Stimulated activated CD8-positive, alpha-beta memory T cell treated with anti-CD3 and anti-CD28 coated beads, Interleukin-2, amount 100 ng/mL, for 48 hours (primary cell): ENCODE results near the gene MBNL1.

ENCODE experiments used
- DNase-seq, 2 donors: peaks; one replicate each; pipeline ENCODE4 v3.0.0-alpha.2; 2020; ENCODE audit warnings: low read depth in 2 of 2

Gene MBNL1

GRCh38 chr3:152272771-152273242 lies 4.1 kb downstream of the MBNL1 start:
- no peak for DNase-seq

- DNase-seq, result no peak
Measured at GRCh38 chr3:152276681-152277080, 8.0 kb downstream of the MBNL1 start.

DNA sequence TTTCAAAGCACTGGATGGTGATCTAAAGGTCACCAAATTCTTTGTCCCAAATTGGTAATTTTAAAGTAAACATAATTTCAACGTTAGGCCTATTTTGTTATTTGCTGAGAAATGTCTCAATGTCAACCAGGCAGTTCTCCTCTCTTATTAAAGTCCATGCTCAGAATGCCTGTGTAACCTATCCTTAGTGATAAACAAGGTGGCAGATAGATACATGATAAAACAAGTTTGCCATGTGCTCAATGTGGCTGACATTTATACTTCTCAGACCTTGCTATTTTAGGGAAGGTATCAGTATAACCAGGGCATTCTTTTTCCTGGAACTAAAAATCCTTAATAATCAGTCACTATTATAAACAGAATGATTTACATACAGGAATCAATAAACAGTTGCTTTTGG lies 8.5 kb downstream of the MBNL1 start:
- no peak for DNase-seq

DNA sequence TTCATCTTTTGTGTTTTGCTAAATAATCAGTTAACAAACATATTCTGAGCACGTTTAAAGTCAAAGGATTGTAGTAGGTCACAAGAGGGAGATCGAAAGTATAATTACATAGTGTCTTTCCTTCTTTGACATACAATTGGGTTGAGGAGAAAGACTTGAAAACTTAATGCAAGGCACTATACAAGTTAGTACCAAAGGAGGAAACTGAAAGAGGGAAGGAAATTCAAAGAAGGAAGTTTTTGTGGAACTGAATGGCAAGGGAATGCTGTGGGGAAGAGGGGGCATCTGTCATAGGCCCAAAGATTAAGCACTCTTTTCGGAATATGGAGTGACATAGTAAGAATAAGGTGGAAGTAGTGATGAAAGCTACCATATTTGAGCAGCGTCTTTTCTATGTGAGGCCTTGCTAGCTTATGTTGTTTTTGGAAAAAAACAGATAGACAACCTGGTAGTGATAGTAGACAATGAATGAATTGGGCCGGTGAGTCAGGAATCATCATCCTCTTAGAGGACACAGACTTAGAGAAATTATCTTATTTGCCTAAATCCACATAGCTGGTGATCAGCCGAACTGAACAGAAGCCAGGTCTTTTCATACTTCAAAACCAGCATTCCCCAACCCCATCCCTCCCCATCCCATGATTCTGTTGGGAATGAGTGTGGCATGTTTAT lies 10.2 kb downstream of the MBNL1 start:
- DNase-seq, result no peak

GRCh38 chr3:152279479-152279878 lies 10.8 kb downstream of the MBNL1 start:
- no peak for DNase-seq

DNA sequence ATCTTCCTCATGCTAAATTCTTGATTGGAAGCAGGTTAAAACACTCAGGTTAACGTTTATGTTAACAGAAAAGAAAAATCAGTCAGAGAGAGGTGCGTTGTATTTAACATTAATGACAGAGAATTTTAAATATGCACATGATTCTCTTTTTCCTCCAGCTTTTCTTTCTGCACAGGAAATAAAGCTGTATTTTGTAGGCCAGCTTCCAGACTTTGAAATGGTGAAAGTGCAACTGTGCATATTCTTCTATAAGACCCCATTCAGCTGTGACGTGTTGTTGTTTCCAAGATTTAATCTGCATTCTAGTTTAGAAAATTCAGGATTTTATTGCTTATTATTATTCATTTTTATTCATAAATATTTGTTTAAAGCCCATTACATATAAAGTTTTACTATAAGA lies 11.8 kb downstream of the MBNL1 start:
- DNase-seq, result no peak

GRCh38 chr3:152281133-152281713 lies 12.5 kb downstream of the MBNL1 start:
- no peak for DNase-seq

DNA sequence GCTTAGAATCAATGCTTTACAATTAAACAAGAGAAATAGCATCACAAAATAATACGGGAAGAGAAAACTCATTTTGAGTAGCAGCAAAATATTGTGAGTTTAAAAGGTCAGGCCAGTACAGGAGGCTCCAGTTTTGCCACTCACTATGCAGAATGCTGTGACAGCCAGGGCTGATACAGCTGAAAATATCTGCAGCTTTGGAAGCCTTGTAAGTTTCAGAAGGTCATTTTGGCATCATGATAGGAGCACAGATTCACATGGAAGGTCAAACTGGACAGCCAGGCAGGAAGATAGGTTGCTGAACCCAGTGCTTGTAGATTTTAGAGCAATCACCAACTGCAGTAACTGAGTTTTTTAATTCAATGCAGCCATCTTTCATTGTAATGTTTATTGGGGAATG lies 14.1 kb downstream of the MBNL1 start:
- DNase-seq, result no peak

DNA sequence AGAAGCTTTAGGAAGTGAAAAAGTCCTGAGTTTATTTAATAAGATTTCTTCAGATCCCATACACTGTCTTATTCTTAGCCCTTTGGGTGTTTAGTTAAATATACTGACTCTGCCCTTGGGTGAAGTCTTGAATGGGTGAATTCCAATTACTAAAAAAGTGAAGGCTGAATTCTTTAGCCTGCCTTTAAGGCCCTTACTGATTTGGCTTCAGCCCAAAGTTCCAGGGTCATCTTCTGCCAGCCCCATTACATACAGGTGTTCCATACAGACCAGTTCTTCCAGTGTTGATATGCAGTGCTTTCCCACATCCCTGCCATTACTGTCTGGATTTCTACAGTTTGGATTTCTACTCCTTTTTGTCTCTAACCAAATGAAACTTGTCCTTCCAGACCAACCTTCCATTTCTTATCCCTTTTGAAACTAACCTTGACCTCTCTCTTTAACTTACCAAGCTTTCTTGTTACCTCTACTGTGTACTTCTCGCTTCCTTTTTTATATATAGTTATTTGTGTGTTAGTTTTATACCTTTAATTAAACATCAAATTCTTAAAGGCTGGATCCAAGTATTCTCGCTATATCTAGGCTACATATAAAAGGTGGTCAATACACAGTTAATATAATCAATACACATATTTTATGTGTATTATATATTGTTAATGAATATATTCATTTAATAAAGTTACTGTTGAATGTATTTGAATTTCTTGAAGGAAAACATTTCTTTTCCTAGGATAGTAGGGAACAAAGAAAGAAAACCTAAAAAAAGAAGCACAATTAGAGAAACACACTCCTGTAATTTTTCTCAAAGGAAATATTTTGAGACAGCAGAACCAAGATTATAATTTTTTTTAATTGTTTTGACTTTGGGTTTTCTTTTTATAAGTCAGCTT lies 15.0 kb downstream of the MBNL1 start:
- no peak for DNase-seq

DNA sequence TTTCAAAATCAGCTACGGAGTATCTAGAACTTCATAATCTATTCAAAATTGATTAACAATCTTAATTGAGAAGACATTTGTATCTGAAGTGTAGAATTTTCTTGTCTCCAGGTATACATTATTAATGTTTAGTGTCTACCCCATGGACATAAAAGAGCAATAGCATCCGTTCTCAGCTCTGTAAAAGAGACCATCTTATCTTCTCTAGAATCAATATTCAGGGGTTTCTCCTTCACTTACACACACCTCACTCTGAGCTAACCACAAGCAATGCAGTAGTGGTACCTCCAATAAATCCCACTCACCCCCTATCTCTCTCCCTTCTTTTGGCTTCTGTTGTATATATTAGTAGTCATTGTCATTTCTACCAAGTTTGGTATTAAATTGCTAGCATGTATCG lies 16.2 kb downstream of the MBNL1 start:
- DNase-seq, result no peak

DNA sequence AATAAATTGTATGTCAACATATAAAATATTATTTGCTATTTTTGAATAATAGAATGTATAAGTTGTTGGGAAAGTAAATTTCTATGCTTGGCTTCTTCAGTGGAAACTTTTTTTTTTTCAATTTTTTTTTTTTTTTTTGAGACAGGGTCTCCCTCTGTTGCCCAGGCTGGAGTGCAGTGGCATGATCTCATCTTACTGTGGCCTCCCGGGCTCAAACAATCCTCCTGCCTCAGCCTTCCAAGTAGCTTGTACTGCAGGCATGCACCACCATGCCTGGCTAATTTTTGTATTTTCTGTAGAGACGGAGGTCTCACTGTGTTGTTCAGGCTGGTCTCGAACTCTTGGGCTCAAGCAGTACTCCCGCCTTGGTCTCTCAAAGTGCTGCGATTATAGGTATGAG lies 16.8 kb downstream of the MBNL1 start:
- no peak for DNase-seq

DNA sequence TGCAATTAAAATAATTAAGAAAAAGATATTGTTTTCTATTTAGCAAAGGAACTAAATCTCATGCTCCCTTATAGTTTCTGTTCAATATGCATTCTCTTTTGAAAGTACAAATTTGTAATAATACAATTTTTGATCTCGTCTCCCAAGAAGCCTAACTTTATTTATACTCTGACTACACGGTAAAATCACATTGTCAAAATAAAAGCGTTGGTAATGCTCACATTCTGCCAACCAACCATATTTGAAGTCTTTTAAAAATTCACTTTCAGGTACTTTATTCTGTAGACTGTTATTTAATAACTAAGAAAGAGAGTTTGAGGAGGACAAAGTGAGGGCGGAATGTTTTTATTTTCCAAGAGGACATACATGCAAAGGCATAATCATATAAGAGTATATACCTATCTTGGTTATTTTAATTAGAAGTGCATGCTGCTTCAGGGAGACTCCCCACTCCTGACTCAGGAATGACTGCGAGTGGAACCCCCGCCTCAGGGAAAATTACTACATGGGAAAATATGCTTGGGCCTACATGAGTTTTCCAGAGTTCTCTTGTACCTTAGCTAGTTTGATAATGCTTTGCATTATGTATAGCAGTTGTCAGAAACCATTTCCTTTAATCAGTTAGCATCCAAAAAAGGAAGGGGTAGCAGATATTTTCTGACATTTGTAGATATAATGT lies 19.3 kb downstream of the MBNL1 start:
- DNase-seq, result no peak

DNA sequence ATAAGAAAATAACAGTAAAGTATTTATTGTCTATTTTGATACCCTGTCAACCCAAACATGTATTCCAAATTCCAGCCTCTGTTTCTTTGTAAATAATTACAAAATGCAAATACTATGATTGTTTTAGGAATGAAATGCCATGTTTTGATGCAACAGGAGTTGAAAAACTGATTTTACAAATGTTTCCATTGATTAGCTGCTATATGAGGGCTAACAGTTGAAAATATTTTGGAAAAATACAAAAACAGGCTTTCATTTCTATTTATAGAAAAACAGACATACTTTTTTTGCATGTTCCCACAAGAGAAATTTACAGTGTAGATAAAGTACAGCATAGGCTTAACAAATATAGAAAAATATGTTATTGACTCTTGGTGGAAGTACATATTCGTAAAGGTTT lies 20.0 kb downstream of the MBNL1 start:
- DNase-seq, result no peak

GRCh38 chr3:152289708-152290107 lies 21.0 kb downstream of the MBNL1 start:
- no peak for DNase-seq

DNA sequence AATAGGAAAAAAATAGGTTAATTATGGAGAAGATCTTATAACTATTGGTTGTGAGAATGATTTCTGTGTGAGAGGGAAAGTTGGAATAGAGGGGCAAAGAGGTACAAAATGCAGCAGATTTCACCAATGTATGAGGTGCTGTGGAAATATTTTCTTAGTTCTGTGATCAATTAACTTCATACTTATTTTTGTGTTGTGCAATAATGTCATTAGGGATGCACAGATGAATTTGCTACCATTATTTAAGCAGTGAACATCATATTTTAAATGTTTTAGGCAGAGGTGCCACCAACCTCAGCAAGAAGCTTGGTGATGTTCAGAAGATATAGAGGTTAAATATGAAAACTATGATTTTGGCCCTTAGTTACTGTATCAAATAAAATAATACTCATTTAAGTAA lies 21.6 kb downstream of the MBNL1 start:
- DNase-seq, result no peak

- no peak for DNase-seq
Measured at GRCh38 chr3:152291238-152291637, 22.5 kb downstream of the MBNL1 start.

DNA sequence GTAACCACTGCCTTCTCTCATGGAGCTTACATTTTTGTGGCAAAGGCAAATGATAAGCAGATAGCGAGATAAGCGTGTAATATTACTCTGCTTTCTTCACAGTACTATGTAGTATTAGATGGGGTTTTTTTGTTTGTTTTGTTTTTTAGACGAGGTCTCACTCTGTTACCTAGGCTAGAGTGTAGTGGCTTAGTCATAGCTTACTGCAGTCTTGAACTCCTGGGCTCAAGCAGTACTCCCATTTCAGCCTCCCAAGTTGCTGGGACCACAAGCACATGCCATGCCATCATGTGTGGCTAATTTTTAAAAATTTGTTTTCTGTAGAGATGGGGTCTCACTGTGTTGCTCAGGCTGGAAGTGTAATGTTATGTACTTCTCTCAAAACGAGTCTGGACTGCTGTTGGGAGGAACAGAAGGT lies 22.9 kb downstream of the MBNL1 start:
- no peak for DNase-seq

DNA sequence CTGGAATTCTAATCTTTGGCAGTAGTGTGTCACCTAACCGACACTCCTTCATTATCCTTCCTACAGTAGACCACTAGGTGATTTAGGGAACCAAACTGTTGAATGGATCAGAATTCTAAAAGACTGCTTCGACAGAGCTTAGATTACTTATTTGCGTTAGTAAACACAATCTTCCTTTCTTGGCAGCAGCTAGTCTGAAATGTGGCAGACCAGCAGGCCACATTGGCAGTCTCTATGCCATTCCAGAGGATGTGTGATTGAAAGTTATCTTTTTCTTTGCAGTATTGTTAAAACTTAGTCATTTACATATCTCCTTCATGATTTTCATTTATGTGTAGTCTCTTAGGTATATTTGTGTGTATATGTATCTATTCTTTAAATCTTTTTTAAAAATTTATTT lies 23.6 kb downstream of the MBNL1 start:
- DNase-seq, result no peak

GRCh38 chr3:152293347-152294006 lies 24.7 kb downstream of the MBNL1 start:
- DNase-seq, result no peak

GRCh38 chr3:152295344-152295743 lies 26.6 kb downstream of the MBNL1 start:
- DNase-seq, result no peak

- no peak for DNase-seq
Measured at GRCh38 chr3:152295806-152296205, 27.1 kb downstream of the MBNL1 start.

- DNase-seq, result no peak
Measured at GRCh38 chr3:152296382-152296781, 27.7 kb downstream of the MBNL1 start.
